ENCODE data around the gene KCTD3. TPM values are rescaled to one million over a fixed set of nuclear protein-coding genes. Genes with fewer than 3 reads are reported as not detected.

KCTD3 gene
- total RNA-seq, 1 experiment from 2014 or later = 53.6 TPM

DNA sequence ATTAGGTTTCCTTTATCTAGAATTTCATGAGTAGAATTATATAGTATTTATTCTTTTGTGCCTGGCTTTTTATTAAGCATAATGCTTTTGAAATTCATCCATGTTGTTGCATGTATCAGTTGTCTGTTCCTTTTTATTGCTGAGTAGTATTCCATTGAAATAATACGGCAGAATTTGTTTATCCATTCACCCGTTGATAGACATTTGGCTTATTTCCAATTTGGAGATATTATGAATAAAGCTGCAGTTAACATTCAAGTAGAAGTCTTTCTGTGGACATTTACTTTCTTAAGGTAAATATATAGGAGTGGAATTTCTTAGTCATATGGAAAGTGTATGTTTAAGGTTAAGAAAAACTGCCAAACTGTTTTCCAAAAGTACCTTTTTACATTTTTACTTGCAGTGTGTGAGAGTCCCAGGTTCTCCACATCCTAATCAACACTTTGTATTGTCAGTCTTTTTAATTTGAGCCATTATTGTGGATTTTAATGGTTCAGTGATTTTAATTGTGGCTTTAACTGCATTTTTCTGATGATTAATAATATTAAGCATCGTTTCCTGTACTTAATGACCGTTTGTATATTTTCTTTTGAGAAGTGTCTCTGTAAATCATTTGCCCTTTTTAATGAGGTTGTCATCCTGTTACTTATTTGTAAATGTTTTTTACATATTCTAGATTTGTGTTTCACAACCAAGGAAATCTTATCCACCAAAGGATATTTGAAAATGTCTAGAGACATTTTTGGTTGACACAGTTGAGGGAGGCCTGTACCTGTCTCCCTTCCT, 22.7 kb downstream of the KCTD3 start:
- BruUV-seq (replicated peaks) = no TSS peak
- H2AFZ ChIP-seq = no peak overlapping the region
- intact Hi-C loops (cut with micrococcal nuclease; ENCODE audit: unreplicated experiment) = no loop called here

DNA sequence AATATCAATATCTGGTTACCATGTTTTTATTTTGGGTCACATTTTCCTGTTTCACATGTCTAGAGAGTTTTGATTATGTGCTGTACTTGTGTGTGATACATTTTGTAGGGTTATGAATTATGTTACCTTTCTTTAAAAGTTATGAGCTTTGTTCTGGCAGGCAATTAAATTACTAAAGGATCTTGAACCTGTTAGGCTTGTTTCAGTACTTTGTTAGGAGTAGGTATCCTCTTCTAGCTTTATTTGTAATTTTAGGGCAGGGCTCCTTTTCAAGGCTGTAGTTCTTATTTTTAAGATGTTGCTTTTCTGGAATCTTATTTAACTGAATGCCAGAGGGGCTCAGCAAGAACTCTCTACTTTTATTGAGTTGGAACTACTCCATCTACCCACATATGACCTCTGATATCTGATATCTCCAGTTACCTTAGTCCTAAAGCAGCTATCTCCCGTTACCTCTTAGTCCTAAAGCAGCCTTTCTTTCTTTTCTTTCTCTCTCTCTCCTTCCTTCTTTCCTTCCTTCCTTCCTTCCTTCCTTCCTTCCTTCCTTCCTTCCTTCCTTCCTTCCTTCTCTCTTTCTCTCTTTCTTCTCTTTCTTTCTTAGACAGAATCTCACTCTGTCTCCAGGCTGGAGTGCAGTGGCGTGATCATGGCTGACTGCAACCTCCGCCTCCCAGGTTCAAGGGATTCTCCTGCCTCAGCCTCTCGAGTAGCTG, 23.8 kb downstream of the KCTD3 start:
- Histone ChIP-seq H3K9me2 (ENCODE audit: insufficient read depth) (no peaks in the 10 kb centered on the region), H4K20me1 (ENCODE audit: insufficient read depth) (no peaks in the 10 kb centered on the region), H3K27ac (peak overlapping the region; percentile 38), H3K4me1 (replicated peaks; ENCODE audit: insufficient read depth) (peaks cover 33% of the 10 kb centered on the region), H3K27me3 (ENCODE audit: insufficient read depth, low read depth) (no peaks in the 10 kb centered on the region), H3K9me3 (ENCODE audit: insufficient read depth, low read depth) (peaks cover 3% of the 10 kb centered on the region), H3K4me3 (no peak overlapping the region), H3K4me2 (no peak overlapping the region), H3K36me3 (ENCODE audit: low read depth) (peaks cover 47% of the 10 kb centered on the region), H3K79me2 (ENCODE audit: low read depth) (peaks cover 16% of the 10 kb centered on the region), H2AFZ (no peak overlapping the region), H3F3A (ENCODE audit: insufficient read depth, low read depth) (peaks cover 8% of the 10 kb centered on the region; the same call in 1 of the 2 replicates)
- CTCF ChIA-PET = interaction anchor here (0.7 kb wide), 1 partner anchor 509 kb away, joined by 3 read pairs; no protein-coding TSS in a partner anchor
- intact Hi-C loops (cut with micrococcal nuclease; ENCODE audit: unreplicated experiment) = no loop called here
- DNase-seq = no peak
- no peak for TF ChIP-seq EZH2 (IDR thresholded peaks at IDR 0.05; ENCODE audit: low read depth)
- TF ChIP-seq, protein P1, sequence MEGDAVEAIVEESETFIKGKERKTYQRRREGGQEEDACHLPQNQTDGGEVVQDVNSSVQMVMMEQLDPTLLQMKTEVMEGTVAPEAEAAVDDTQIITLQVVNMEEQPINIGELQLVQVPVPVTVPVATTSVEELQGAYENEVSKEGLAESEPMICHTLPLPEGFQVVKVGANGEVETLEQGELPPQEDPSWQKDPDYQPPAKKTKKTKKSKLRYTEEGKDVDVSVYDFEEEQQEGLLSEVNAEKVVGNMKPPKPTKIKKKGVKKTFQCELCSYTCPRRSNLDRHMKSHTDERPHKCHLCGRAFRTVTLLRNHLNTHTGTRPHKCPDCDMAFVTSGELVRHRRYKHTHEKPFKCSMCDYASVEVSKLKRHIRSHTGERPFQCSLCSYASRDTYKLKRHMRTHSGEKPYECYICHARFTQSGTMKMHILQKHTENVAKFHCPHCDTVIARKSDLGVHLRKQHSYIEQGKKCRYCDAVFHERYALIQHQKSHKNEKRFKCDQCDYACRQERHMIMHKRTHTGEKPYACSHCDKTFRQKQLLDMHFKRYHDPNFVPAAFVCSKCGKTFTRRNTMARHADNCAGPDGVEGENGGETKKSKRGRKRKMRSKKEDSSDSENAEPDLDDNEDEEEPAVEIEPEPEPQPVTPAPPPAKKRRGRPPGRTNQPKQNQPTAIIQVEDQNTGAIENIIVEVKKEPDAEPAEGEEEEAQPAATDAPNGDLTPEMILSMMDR (conservative IDR thresholded peaks at IDR 0.05) = no peak
- POLR2A ChIA-PET (ENCODE audit: unreplicated experiment) = no interaction called here
- BruUV-seq (replicated peaks) = no TSS peak

More for the DNA sequence above, 22.7 kb downstream of the KCTD3 start:
- CTCF ChIA-PET = no interaction called here
- H3K4me2 ChIP-seq = no peak overlapping the region
- peak overlapping the region; percentile 38; the same call in 1 of the 2 replicates for H3K27ac ChIP-seq
- no peak for TF ChIP-seq EZH2 (IDR thresholded peaks at IDR 0.05; ENCODE audit: low read depth)
- TF ChIP-seq, protein P1 (conservative IDR thresholded peaks at IDR 0.05) = no peak
- H3K4me1 ChIP-seq (replicated peaks; ENCODE audit: insufficient read depth) = peaks cover 29% of the 10 kb centered on the region
- no peak for DNase-seq
- H3F3A ChIP-seq (ENCODE audit: insufficient read depth, low read depth) = peaks cover 4% of the 10 kb centered on the region; the same call in 1 of the 2 replicates
- POLR2A ChIA-PET (ENCODE audit: unreplicated experiment) = no interaction called here
- H3K27me3 ChIP-seq (ENCODE audit: insufficient read depth, low read depth) = no peaks in the 10 kb centered on the region
- H3K9me3 ChIP-seq (ENCODE audit: insufficient read depth, low read depth) = peaks cover 3% of the 10 kb centered on the region
- H3K4me3 ChIP-seq = no peak overlapping the region
- H3K36me3 ChIP-seq (ENCODE audit: low read depth) = peaks cover 51% of the 10 kb centered on the region
- peaks cover 17% of the 10 kb centered on the region for H3K79me2 ChIP-seq (ENCODE audit: low read depth)
- no peaks in the 10 kb centered on the region for H4K20me1 ChIP-seq (ENCODE audit: insufficient read depth)
- no peaks in the 10 kb centered on the region for H3K9me2 ChIP-seq (ENCODE audit: insufficient read depth)

DNA sequence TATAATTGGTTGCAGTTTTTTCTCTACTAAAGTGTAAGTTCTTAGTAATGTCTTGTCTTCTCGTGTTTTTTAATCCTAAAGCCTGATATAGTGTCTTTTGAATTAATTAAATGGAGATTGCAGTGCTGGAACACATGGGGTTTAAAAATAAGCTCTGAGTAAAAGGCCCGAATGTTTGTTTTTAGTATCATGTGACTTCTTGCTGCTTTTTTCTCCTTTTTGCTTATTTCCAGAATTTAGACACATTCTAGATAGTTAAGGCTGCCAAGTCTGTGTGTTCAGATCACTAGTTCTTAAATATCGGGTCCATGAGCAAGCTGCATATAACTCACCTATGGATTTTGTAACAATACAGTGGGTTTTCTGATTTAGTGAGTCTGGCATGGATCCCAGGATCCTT, 27.5 kb downstream of the KCTD3 start:
- intact Hi-C loops (cut with micrococcal nuclease; ENCODE audit: unreplicated experiment) = no loop called here
- BruUV-seq (replicated peaks) = no TSS peak
- peak overlapping the region; percentile 38 for H3K4me2 ChIP-seq

More for the DNA sequence above, 27.5 kb downstream of the KCTD3 start:
- POLR2A ChIA-PET (ENCODE audit: unreplicated experiment) = no interaction called here
- peaks cover 19% of the 10 kb centered on the region for H3K79me2 ChIP-seq (ENCODE audit: low read depth)
- TF ChIP-seq, protein P1 (conservative IDR thresholded peaks at IDR 0.05) = no peak
- no peak for TF ChIP-seq EZH2 (IDR thresholded peaks at IDR 0.05; ENCODE audit: low read depth)
- H3K9me2 ChIP-seq (ENCODE audit: insufficient read depth) = no peaks in the 10 kb centered on the region
- peaks cover 8% of the 10 kb centered on the region; the same call in 1 of the 2 replicates for H3F3A ChIP-seq (ENCODE audit: insufficient read depth, low read depth)
- H3K4me3 ChIP-seq = no peak overlapping the region
- H3K4me1 ChIP-seq (replicated peaks; ENCODE audit: insufficient read depth) = peaks cover 37% of the 10 kb centered on the region
- H2AFZ ChIP-seq = no peak overlapping the region
- H3K36me3 ChIP-seq (ENCODE audit: low read depth) = peaks cover 37% of the 10 kb centered on the region
- DNase-seq = no peak
- CTCF ChIA-PET = interaction anchor here (2.3 kb wide), 1 partner anchor 12 kb away, joined by 6 read pairs; no protein-coding TSS in a partner anchor
- H3K27me3 ChIP-seq (ENCODE audit: insufficient read depth, low read depth) = no peaks in the 10 kb centered on the region
- peak overlapping the region; percentile 68 for H3K27ac ChIP-seq
- peaks cover 5% of the 10 kb centered on the region for H3K9me3 ChIP-seq (ENCODE audit: insufficient read depth, low read depth)
- H4K20me1 ChIP-seq (ENCODE audit: insufficient read depth) = no peaks in the 10 kb centered on the region

Data from PC-9 (cell line).